Right forelimb (tissue), 1 donor: Measurements from ENCODE around the gene VSIG10L2.
"Not testable (repeated sequence)": the region's sequence is repeated elsewhere in the genome, so short reads cannot be mapped to it uniquely, and the experiment has no call there.

ENCODE experiments used
- DNase-seq: peaks from one replicate; pipeline ENCODE4 v3.0.0-alpha.2; 2018

The VSIG10L2 gene

DNA sequence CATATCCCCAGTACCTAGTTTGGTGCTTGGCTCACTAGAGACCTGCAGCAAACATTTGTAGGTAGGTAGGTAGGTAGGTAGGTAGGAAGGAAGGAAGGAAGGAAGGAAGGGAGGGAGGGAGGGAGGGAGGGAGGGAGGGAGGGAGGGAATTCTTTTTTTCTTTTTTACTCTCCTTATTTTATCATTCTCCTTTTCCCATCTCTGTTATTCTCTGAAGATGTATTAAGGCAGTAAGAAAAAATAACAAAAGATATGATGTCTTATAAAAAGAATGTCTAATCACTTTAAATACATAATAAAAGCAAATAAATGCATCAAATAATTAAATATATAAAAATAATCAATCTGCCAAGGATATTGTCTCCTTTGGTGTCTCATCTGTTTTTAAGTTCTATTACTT is 28.4 kb downstream of the VSIG10L2 start:
- no peak for DNase-seq

- DNase-seq, result no peak
These were observed 29.8 kb downstream of the VSIG10L2 start for GRCh38 chr11:125975634-125976033.

GRCh38 chr11:125976156-125976555 is 30.3 kb downstream of the VSIG10L2 start:
- no peak for DNase-seq

DNA sequence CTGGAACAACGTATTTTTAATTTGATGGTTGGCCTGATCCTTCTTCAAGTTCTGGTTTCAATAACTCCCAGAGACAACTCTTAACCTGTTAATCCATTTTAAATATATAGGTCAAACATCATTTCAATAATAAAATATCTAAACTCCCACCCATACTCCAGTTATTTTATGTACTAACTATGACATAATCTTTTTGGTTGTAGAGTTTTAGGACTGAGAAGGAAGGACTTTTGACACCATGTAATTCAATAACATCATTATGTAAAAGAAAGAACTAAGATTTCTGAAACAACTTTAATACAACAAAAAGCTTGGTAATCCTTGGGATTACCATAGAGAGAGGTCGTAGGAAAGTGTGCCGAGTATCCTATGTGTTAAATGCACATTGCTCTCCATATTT is 31.5 kb downstream of the VSIG10L2 start:
- DNase-seq, result no peak

- DNase-seq, result no peak
These were observed 32.4 kb downstream of the VSIG10L2 start for GRCh38 chr11:125978181-125978716.

DNA sequence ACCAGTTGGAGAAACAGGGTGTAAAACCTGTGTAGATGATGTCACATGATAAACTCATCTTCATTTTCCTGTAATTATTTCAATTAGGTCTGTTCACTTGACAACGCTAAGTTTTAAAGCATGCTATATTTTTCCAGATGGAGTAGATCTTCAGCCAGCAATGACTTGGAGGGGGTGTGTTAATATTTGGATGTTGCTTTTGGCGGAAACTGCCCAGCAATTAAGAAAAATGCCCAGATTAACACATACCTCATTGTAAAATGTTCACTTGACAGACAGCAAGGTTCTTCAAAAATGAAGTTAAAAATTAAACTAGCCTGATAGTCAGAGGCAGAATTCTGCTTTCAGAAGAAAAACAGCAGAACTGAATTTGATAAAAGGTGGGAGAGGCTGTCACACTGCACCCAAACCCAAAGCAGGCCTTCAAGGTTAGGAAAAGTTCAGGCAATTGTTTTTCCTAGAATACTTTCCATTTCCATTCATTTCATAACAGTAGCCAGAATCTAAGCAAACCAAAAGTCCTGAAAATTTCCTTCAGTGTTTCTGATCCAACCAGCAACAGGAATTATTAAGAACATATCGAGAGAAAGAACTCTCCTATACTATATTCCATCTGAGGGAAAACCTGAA is 33.0 kb downstream of the VSIG10L2 start:
- DNase-seq, result no peak

DNA sequence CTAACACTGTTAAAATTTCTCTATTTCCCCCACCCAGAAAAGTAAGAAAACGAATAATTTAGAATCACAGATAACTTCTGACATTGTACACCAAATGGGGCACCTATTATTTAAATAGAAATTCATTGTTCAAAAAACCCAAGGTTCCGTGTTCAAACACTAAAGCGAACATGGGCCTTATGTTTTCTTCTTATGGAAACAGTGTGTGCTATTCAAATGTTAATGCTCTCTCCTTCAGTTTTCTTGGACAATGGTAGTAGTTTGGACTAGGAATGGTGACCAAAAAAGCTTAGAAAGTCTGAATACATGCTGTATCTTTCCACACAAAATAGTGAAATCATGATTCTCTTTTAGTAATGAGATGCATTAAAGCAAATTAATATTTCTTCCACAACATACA is 33.7 kb downstream of the VSIG10L2 start:
- DNase-seq, result no peak

DNA sequence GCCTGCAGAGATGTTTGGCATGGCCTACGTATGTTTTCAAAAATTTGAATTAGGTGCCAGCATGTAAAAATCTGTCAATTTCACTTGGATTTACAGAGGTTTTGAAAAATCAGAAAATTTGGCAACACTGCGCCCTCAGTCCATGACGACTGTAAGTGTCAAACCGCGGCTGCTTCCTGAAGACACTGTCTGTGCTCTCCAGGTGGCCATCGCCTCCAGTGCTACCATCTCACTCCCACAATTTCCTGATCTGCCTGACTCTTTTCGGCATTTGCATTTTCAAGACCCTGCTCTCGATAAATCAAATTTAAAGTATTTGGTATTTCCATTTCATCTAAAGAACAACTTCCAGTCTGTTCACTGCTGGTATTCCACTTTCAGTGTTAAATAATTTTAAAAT is 34.6 kb downstream of the VSIG10L2 start:
- DNase-seq, result no peak

- no peak for DNase-seq
These were observed 36.5 kb downstream of the VSIG10L2 start for GRCh38 chr11:125982348-125982730.

- not testable (repeated sequence) for DNase-seq
These were observed 40.1 kb downstream of the VSIG10L2 start for GRCh38 chr11:125985956-125986355.

- no peak for DNase-seq
These were observed 41.3 kb downstream of the VSIG10L2 start for GRCh38 chr11:125987066-125987641.

- DNase-seq, result no peak
These were observed 44.4 kb downstream of the VSIG10L2 start for GRCh38 chr11:125990244-125990643.

- no peak for DNase-seq
These were observed 47.0 kb downstream of the VSIG10L2 start for GRCh38 chr11:125992893-125993292.

DNA sequence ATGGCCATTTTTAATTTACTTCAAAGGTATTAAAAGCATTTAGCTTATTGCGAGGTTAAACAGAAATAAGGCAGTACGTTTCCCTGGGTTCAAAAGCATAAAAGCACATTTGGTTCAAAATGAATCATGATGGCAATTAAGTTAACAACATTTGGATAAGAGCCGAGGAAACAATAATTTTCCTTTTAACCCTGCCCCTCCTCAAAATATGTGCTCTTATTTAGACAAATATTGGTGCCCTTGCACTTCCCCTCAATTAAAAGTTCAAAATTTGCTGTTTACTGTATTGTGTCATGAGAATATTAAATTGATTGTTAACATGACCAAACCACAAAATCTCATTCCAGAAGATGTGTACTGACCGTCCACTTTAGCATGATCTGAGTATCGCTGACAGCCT is 48.7 kb downstream of the VSIG10L2 start:
- DNase-seq, result no peak

- DNase-seq, result no peak
These were observed 49.5 kb downstream of the VSIG10L2 start for GRCh38 chr11:125995313-125995712.

GRCh38 chr11:125998267-125998666 is 52.4 kb downstream of the VSIG10L2 start:
- no peak for DNase-seq

DNA sequence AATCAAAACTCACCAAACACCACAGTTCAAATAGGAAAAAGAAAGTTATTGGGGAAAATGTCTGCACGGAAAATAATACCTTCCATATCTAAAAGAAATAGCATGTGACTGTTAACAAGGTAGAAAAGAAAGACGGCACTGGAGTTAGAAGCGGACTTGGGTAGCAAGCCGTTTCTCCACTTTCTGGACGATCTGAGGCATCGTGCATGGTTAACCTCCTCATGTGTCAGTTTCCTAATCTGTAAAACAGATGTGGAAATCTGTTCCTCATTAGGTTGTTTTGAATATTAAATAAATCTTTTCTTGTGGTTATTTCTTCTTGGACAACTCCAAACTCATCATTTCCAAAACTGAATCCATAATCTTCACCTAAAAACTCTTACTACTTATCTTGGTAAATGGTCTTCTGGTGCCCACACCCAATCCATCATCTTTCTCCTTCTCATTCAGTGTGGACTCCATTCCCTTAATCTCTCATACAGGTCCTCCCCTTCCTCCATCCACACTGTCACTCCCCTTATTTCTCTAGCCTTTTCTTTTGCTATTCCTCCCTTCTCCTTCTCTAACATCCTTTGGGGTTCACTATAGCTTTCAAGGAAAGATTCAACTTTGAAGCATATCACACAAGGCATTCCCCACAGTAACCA is 53.5 kb downstream of the VSIG10L2 start:
- DNase-seq, result no peak

- no peak for DNase-seq
These were observed 56.3 kb downstream of the VSIG10L2 start for GRCh38 chr11:126002181-126002580.
